Measurements from ENCODE around the gene ARHGAP29. TPM values are rescaled to one million over a fixed set of nuclear protein-coding genes. Genes with fewer than 3 reads are reported as not detected.

The ARHGAP29 gene
- total RNA-seq, 6 experiments from 2014 or later = 36.9 to 60.3 (median 52.9) TPM

GRCh38 chr1:94234615-94235014 lies 2.8 kb downstream of the ARHGAP29 start:
- Mint-ChIP-seq H3K36me3 (ENCODE audit: low read depth) (peaks cover 13% of the 10 kb centered on the region; the same call in 1 of the 2 replicates), H3K27ac (no peak overlapping the region), H3K4me3 (peak overlapping the region; percentile 94), H3K4me1 (ENCODE audit: low read depth) (peaks cover 68% of the 10 kb centered on the region), H3K9me3 (no peaks in the 10 kb centered on the region), H3K27me3 (ENCODE audit: insufficient read depth) (no peaks in the 10 kb centered on the region; the same call in 1 of the 2 replicates)
- TF ChIP-seq CTCF (IDR thresholded peaks at IDR 0.05) = no peak
- no peak for DNase-seq

- Mint-ChIP-seq H3K4me3 (no peak overlapping the region), H3K27me3 (ENCODE audit: insufficient read depth) (no peaks in the 10 kb centered on the region; the same call in 1 of the 2 replicates), H3K4me1 (ENCODE audit: low read depth) (peaks cover 79% of the 10 kb centered on the region), H3K9me3 (no peaks in the 10 kb centered on the region), H3K27ac (peak overlapping the region; percentile 8; the same call in 1 of the 2 replicates), H3K36me3 (ENCODE audit: low read depth) (peaks cover 13% of the 10 kb centered on the region; the same call in 1 of the 2 replicates)
- DNase-seq = no peak
- TF ChIP-seq CTCF (IDR thresholded peaks at IDR 0.05) = no peak
Observed at GRCh38 chr1:94231746-94232145, 5.6 kb downstream of the ARHGAP29 start.

GRCh38 chr1:94230920-94231319 lies 6.5 kb downstream of the ARHGAP29 start:
- no peak overlapping the region for H3K4me3 Mint-ChIP-seq
- H3K4me1 Mint-ChIP-seq (ENCODE audit: low read depth) = peaks cover 86% of the 10 kb centered on the region
- DNase-seq = no peak
- H3K27me3 Mint-ChIP-seq (ENCODE audit: insufficient read depth) = no peaks in the 10 kb centered on the region; the same call in 1 of the 2 replicates
- peaks cover 8% of the 10 kb centered on the region; the same call in 1 of the 2 replicates for H3K36me3 Mint-ChIP-seq (ENCODE audit: low read depth)
- no peaks in the 10 kb centered on the region for H3K9me3 Mint-ChIP-seq
- peak overlapping the region; percentile 8; the same call in 1 of the 2 replicates for H3K27ac Mint-ChIP-seq
- no peak for TF ChIP-seq CTCF (IDR thresholded peaks at IDR 0.05)

GRCh38 chr1:94228640-94229375 lies 8.6 kb downstream of the ARHGAP29 start:
- H3K36me3 Mint-ChIP-seq (ENCODE audit: low read depth) = peaks cover 5% of the 10 kb centered on the region; the same call in 1 of the 2 replicates
- H3K9me3 Mint-ChIP-seq = no peaks in the 10 kb centered on the region
- peaks cover 78% of the 10 kb centered on the region for H3K4me1 Mint-ChIP-seq (ENCODE audit: low read depth)
- TF ChIP-seq CTCF (IDR thresholded peaks at IDR 0.05) = no peak
- no peak for DNase-seq
- no peaks in the 10 kb centered on the region for H3K27me3 Mint-ChIP-seq (ENCODE audit: insufficient read depth)
- H3K4me3 Mint-ChIP-seq = no peak overlapping the region
- H3K27ac Mint-ChIP-seq = no peak overlapping the region; the same call in 1 of the 2 replicates

- Mint-ChIP-seq H3K4me3 (no peak overlapping the region), H3K4me1 (ENCODE audit: low read depth) (peaks cover 68% of the 10 kb centered on the region), H3K27ac (no peak overlapping the region), H3K9me3 (no peaks in the 10 kb centered on the region), H3K27me3 (ENCODE audit: insufficient read depth) (no peaks in the 10 kb centered on the region), H3K36me3 (ENCODE audit: low read depth) (no peaks in the 10 kb centered on the region)
- TF ChIP-seq CTCF (IDR thresholded peaks at IDR 0.05) = no peak
- no peak for DNase-seq
Observed at GRCh38 chr1:94227624-94228023, 9.8 kb downstream of the ARHGAP29 start.
